Fibroblast of gingiva (primary cell): ENCODE measurements around the gene NOS1.
A peak's percentile ranks its signal among the peaks of the same experiment; 100 is the strongest.
"Not testable (repeated sequence)": the region's sequence is repeated elsewhere in the genome, so short reads cannot be mapped to it uniquely, and the experiment has no call there.

ENCODE experiments used
- DNase-seq: peaks from one replicate; pipeline ENCODE4 v3.0.0-alpha.2; 2011; ENCODE audit warnings: low read depth

NOS1 gene

DNA sequence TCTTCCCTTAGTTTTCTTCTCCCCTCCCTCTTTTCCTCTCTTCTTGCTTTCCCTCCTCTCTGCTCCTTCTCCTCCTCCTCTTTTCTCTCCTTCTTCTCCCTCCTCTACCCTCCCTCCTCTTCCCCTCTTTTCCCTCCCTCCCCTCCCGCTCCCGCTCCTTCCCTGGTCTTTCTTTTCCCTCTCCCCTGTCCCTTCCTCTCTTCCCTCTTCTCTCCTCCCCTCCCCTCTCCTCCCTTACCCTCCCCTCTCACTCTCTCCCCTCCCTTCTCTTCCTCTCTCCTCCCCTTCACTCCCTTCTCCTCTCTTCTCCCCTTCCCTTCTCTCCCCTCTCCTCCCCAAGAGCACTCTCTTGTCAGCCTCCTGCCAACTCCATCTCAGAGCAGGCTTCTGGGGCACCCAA is 153.8 kb downstream of the NOS1 start:
- no peak for DNase-seq

- no peak for DNase-seq
Measured at GRCh38 chr12:117202556-117202955, 158.9 kb downstream of the NOS1 start.

- no peak for DNase-seq
Measured at GRCh38 chr12:117202033-117202432, 159.4 kb downstream of the NOS1 start.

- DNase-seq: not testable (repeated sequence)
Measured at GRCh38 chr12:117199956-117200744, 161.3 kb downstream of the NOS1 start.

- not testable (repeated sequence) for DNase-seq
Measured at GRCh38 chr12:117196334-117196733, 165.1 kb downstream of the NOS1 start.

- DNase-seq: not testable (repeated sequence)
Measured at GRCh38 chr12:117195027-117195426, 166.4 kb downstream of the NOS1 start.

GRCh38 chr12:117193903-117194302 is 167.5 kb downstream of the NOS1 start:
- no peak for DNase-seq

GRCh38 chr12:117192581-117192980 is 168.8 kb downstream of the NOS1 start:
- not testable (repeated sequence) for DNase-seq

DNA sequence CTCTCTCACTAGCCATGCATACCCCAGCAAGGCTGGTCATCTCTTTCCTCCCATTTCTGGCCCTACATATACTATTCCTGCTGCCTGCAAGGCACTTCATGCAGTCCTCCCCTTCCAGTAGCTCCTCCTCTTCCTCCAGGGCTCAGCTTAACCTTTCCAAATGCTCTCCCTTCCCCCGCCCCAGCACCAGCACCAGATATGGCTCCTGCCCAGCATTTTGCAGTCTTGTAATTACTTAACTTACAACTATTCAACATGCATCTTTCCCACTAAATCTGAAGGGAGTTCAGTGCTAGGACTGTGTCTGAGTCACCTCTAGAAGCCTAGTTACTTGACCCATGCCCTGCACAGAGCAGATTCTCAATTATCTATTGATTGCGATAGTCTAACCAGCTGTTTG is 169.4 kb downstream of the NOS1 start:
- no peak for DNase-seq

GRCh38 chr12:117190210-117190781 is 171.1 kb downstream of the NOS1 start, which contains the start of gene FBXO21:
TSS of gene FBXO21 (minus strand) at chr12:117190470. CDS start at chr12:117190456, 14 bp downstream.
- peak; percentile 80 for DNase-seq

DNA sequence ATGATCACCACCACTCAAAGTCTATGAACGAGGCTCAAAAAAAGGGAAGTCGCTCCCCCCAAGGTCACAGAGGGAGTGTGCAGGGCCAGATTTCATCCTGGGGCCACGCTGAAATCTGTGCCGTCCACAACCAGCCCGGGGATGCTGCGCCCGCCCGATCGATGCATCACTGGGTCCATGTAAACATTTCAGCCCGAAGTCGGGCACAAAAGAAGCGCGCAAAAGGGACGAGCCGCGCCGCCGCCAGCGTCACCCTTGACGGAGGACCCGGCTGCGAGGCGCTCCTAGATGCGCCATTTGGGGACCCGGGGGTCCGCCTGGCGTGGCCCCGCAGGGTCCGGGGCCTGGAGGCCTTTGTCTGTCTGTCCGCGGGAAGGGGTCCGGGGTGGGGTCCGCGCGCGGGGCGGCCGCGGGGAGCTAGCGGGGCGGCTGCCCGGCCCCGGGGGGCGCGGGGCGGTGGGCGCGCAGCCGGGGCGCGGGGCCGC is 171.7 kb downstream of the NOS1 start:
- DNase-seq: peak; percentile 21

DNA sequence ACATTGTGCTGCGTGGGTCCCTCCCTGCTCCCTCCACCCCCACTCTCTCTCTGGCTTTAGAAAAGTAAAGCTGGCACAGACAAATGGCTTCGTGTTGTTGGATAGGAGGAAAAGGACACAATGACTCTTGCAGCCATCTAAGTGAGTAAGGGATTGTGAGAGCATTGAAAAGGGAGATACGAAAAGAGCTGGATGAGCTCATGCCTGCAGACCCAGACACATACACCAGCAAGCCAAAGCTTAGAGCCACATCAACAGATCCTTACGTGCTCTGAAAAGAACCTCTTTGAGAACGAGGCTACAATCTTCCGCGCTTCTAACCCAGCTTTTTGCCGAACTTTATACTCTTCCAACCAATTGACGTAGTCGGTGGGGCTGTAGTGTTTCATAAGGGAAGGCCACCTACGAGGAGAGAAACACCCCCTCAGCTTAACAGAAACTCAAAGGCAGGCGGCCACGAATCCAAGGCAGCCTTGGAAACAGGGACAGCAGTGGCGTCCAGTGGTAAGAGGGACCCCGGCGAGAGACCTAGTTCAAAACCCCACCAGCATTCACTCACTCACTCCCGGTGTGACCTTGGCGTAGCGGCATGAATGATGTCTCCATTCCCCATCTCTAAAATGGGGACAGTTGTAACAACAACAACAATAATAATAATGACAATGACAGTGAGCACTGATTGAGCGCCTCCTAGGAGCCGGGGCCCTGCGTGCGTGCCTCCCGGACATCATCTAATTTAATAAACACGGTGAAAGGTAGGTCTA is 172.3 kb downstream of the NOS1 start:
- peak; percentile 44 for DNase-seq

DNA sequence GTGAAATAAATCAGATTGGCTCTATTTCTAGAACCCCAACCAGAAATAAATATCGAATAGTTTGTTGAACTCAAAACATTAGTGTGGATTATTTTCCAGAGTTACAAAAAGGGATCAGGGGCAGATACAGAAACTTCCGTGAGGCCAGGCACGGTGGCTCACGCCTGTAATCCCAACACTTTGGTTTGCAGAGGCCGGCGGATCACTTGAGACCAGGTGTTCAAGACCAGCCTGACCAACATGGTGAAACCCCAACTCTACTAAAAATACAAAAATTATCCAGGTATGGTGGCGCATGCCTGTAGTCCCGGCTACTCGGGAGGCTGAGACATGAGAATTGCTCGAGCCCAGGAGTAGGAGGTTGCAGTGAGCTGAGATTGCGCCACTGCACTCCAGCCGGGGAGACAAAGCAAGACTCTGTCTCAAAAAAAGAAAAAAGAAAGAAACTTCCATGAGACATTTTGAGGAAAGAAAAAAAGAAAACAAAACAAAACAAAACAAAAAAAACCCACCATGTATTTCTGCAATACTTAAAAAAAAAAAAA is 173.2 kb downstream of the NOS1 start:
- DNase-seq: no peak

DNA sequence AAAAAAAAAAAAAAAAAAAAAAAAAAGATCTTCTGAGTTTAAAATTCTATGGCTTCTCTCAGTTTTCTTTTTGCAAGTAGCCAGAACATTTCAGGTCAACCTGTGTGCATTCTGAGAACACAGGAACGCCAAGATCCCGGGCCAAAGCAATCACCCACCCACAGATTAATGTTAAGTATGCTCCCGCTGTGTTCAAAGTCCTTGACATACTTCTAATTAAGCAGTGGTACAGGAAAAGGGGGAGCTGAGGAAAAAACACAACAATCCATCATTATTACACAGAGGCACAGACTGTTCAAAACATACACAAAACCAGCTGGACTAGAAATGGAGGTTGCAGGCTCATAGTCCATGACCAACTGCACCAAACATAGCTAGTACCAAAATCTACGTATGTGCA is 174.0 kb downstream of the NOS1 start:
- DNase-seq: no peak

DNA sequence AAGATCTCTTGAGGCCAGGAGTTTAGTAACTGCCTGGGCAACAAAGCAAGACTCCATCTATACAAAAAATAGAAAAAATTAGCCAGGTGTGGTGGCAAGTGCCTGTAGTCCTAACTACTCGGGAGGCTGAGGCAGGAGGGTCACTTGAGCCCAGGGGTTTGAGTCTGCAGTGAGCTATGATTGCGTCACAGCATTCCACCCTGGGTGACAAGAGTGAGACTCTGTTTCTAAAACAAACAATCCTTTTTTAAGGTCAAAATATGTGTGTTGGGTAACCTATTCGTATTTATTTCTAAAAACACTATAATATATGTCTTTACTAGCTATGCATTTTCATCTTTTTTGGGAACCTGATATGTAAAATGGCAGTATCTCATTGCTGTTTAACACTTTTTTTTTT is 178.6 kb downstream of the NOS1 start:
- no peak for DNase-seq

DNA sequence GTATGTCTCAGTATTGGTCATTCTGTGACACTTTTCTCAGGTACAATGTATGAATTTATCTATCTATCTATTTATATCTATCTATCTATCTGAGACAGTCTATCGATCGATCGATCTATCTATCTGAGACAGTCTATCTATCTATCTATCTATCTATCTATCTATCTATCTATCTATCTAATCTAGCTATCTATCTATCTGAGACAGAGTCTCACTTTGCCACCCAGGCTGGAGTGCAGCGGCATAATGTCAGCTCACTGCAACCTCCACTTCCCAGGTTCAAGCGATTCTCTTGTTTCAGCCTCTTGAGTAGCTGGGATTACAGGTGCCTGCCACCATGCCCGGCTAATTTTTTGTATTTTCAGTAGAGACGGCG is 180.0 kb downstream of the NOS1 start:
- not testable (repeated sequence) for DNase-seq

GRCh38 chr12:117180758-117181467 is 180.5 kb downstream of the NOS1 start:
- no peak for DNase-seq

GRCh38 chr12:117178745-117179144 is 182.7 kb downstream of the NOS1 start:
- DNase-seq: no peak

GRCh38 chr12:117178301-117178700 is 183.1 kb downstream of the NOS1 start:
- no peak for DNase-seq

DNA sequence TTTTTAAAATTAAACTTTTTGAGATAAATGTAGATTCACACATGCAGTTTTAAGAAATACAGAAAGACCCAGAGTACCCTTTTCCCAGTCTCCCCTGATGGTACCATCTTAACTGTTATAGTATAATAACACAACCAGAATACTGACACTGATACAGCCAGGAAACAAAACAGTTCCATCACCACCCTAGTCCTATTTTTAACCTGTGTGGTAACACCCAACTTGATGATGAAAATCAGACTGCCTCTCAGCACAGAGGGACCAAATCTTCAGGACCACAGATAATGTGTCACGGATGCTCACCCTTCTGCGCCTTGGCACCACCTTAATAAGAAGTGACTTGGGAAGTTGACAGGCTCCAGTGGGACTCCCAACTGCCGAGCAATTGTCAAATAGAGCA is 189.3 kb downstream of the NOS1 start:
- no peak for DNase-seq

GRCh38 chr12:117171499-117172162 is 189.8 kb downstream of the NOS1 start:
- no peak for DNase-seq
